GM18517 (cell line): ENCODE results near the gene CMAS.

Experiments used
- ATAC-seq: cut with Tn5 transposase; IDR thresholded peaks from one replicate; pipeline ENCODE4 v1.9.1; 2021; ENCODE audit warnings: mild to moderate bottlenecking, moderate library complexity; ENCODE audit not compliant: unreplicated experiment

The CMAS gene

DNA sequence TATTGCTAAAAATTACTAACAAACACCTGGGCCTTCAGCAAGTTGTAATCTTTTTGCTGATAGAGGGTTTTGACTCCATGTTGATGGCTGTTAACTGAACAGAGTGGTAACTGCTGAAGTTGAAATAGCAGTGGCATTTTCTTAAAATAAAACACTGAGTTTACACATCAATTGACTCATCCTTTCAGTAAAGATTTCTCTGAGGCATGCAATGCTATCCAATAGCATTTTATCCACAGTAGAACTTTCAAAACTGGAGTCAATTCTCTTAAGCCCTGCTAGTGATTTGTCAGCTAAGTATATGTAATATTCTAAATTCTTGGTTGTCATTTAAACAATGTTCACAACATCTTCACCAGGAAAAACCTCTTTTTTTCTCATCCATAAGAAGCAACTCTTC lies 59.5 kb downstream of the CMAS start:
- no peak for ATAC-seq

GRCh38 chr12:22110176-22110575 lies 64.2 kb downstream of the CMAS start:
- ATAC-seq: no peak
